Measurements from ENCODE around the gene ZFYVE1. TPM values are rescaled to one million over a fixed set of nuclear protein-coding genes. Genes with fewer than 3 reads are reported as not detected.

The ZFYVE1 gene
- total and polyA plus RNA-seq, 2 experiments from 2014 or later, result 3.2 to 12.5 TPM

GRCh38 chr14:72982146-72982708 lies 44.7 kb downstream of the ZFYVE1 start:
- Mint-ChIP-seq H3K4me1 (peaks cover 29% of the 10 kb centered on the region), H3K4me3 (no peak overlapping the region), H3K9me3 (no peaks in the 10 kb centered on the region), H3K27ac (no peak overlapping the region), H3K36me3 (ENCODE audit: low read depth) (peaks cover 24% of the 10 kb centered on the region; the same call in 2 of the 3 replicates), H3K27me3 (ENCODE audit: insufficient read depth, low read depth, poor library complexity) (no peaks in the 10 kb centered on the region)
- no peaks in the 10 kb centered on the region for H4K20me1 ChIP-seq (replicated peaks; ENCODE audit: insufficient read depth)
- H3K27me3 ChIP-seq (ENCODE audit: insufficient read depth), result no peaks in the 10 kb centered on the region
- 0 out of 2 replicates have a peak, but pooled peaks cover 3% of the 10 kb centered on the region for H3F3A ChIP-seq (replicated peaks; ENCODE audit: low read depth)
- 0 out of 2 replicates have a peak, but pooled peaks cover 3% of the 10 kb centered on the region for H3K36me3 ChIP-seq (ENCODE audit: insufficient read depth)
- no peaks in the 10 kb centered on the region for H3K9me2 ChIP-seq (ENCODE audit: insufficient read depth)
- no peak overlapping the region for H2AFZ ChIP-seq
- peaks cover 20% of the 10 kb centered on the region for H3K4me1 ChIP-seq (ENCODE audit: insufficient read depth)
- ATAC-seq (no peak), DNase-seq (ENCODE audit: low spot score) (no peak)
- H3K79me2 ChIP-seq (replicated peaks; ENCODE audit: insufficient read depth), result no peaks in the 10 kb centered on the region
- TF ChIP-seq, protein P1, sequence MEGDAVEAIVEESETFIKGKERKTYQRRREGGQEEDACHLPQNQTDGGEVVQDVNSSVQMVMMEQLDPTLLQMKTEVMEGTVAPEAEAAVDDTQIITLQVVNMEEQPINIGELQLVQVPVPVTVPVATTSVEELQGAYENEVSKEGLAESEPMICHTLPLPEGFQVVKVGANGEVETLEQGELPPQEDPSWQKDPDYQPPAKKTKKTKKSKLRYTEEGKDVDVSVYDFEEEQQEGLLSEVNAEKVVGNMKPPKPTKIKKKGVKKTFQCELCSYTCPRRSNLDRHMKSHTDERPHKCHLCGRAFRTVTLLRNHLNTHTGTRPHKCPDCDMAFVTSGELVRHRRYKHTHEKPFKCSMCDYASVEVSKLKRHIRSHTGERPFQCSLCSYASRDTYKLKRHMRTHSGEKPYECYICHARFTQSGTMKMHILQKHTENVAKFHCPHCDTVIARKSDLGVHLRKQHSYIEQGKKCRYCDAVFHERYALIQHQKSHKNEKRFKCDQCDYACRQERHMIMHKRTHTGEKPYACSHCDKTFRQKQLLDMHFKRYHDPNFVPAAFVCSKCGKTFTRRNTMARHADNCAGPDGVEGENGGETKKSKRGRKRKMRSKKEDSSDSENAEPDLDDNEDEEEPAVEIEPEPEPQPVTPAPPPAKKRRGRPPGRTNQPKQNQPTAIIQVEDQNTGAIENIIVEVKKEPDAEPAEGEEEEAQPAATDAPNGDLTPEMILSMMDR (conservative IDR thresholded peaks at IDR 0.05; ENCODE audit: low read depth in 2 of 2), result no peak
- TF ChIP-seq REST (IDR thresholded peaks at IDR 0.05; ENCODE audit: unreplicated experiment), result no peak
- no peak for TF ChIP-seq EZH2phosphoT487 (IDR thresholded peaks at IDR 0.05; ENCODE audit: unreplicated experiment)
- TF ChIP-seq CREB1 (CRISPR knock-in tag; IDR thresholded peaks at IDR 0.05; ENCODE audit: low read depth), result no peak
- no peak for TF ChIP-seq NANOG (IDR thresholded peaks at IDR 0.05; ENCODE audit: borderline replicate concordance)
- TF ChIP-seq ZNF462 (CRISPR knock-in tag; IDR thresholded peaks at IDR 0.05), result no peak
- no peak for TF ChIP-seq POLR2AphosphoS5 (IDR thresholded peaks at IDR 0.05; ENCODE audit: low read depth)
- no peak for TF ChIP-seq STAT1 (IDR thresholded peaks at IDR 0.05; ENCODE audit: unreplicated experiment)
- TF ChIP-seq ETS1 (IDR thresholded peaks at IDR 0.05), result no peak
- no peak for TF ChIP-seq ZNF331 (CRISPR knock-in tag; IDR thresholded peaks at IDR 0.05; ENCODE audit: low read depth)
- no peak for TF ChIP-seq JUNB (IDR thresholded peaks at IDR 0.05; ENCODE audit: unreplicated experiment)
- TF ChIP-seq EZH2 (IDR thresholded peaks at IDR 0.05; ENCODE audit: low read depth, unreplicated experiment), result no peak
- TF ChIP-seq ZNF114 (CRISPR knock-in tag; IDR thresholded peaks at IDR 0.05), result no peak
- no peak overlapping the region for H3K27ac ChIP-seq (ENCODE audit: low read depth)
- no peak overlapping the region for H3K4me3 ChIP-seq
- no peak overlapping the region for H3K4me2 ChIP-seq

Data from GM23338 (cell line).